Measurements from ENCODE around the gene TKT. TPM values are rescaled to one million over a fixed set of nuclear protein-coding genes. Genes with fewer than 3 reads are reported as not detected.

The TKT gene
- total and polyA plus RNA-seq, 2 of the 4 experiments (the other 2 are of a cell fraction), result 280 to 349 TPM

- Histone ChIP-seq H4K8ac (ENCODE audit: low read depth in 2 of 2, low read length in 2 of 2) (no peak overlapping the region), H2BK5ac (ENCODE audit: low read depth, low read length, poor library complexity, severe bottlenecking) (peak overlapping the region; percentile 65), H4K91ac (ENCODE audit: insufficient read depth, low read depth, low read length) (no peak overlapping the region), H3K27me3 (ENCODE audit: control insufficient read depth, insufficient read depth, low read length) (no peaks in the 10 kb centered on the region), H3K18ac (ENCODE audit: low read depth, low read length) (no peak overlapping the region), H2AFZ (replicated peaks; ENCODE audit: low read length, poor library complexity) (no peak overlapping the region), H2BK120ac (ENCODE audit: low read depth, low read length) (no peak overlapping the region), H3K23ac (ENCODE audit: low read depth, low read length) (no peak overlapping the region), H3K14ac (replicated peaks; ENCODE audit: low read depth, low read length) (no peak overlapping the region), H3K4me1 (ENCODE audit: control insufficient read depth, insufficient read depth, low read length) (peaks cover 13% of the 10 kb centered on the region), H3K9ac (ENCODE audit: low read depth, low read length) (no peak overlapping the region), H2BK15ac (ENCODE audit: low read depth, low read length) (no peak overlapping the region), H3K56ac (ENCODE audit: extremely low read depth, insufficient read depth, low read length) (no peak overlapping the region), H3K9me1 (ENCODE audit: insufficient read depth, low read length) (peaks cover 17% of the 10 kb centered on the region), H2AK9ac (replicated peaks; ENCODE audit: low read depth, low read length, poor library complexity) (peak overlapping the region; percentile 79), H3K79me1 (ENCODE audit: low read depth in 1 of 2, low read length in 2 of 2) (peaks cover 52 to 84% of the 10 kb centered on the region in 2 experiments), H3K27ac (ENCODE audit: insufficient read depth, low read length) (0 out of 2 replicates have a peak overlapping the region, but pooled peaks have one; percentile 4), H2BK20ac (ENCODE audit: low read depth, low read length) (no peak overlapping the region), H3K4me2 (ENCODE audit: low read depth, low read length) (no peak overlapping the region), H3K4me3 (ENCODE audit: insufficient read depth, low read depth, low read length) (no peak overlapping the region), H3K9me3 (ENCODE audit: control insufficient read depth, insufficient read depth, low read length) (no peaks in the 10 kb centered on the region), H4K20me1 (ENCODE audit: insufficient read depth, low read length) (peaks cover 18% of the 10 kb centered on the region), H4K5ac (ENCODE audit: low read depth, low read length) (no peak overlapping the region), H3K36me3 (ENCODE audit: control insufficient read depth, insufficient read depth, low read length) (peaks cover 93% of the 10 kb centered on the region), H3K4ac (ENCODE audit: low read depth, low read length) (no peak overlapping the region), H2AK5ac (ENCODE audit: low read depth, low read length) (no peak overlapping the region)
- no peak for DNase-seq
- in situ Hi-C loops (cut with MboI; ENCODE audit: low sequenced_read_pairs) (no loop called here), dilution Hi-C loops (cut with HindIII; ENCODE audit: low sequenced_read_pairs, unreplicated experiment) (no loop called here), intact Hi-C loops (cut with micrococcal nuclease) (no loop called here)
- no TSS peak for BruUV-seq (replicated peaks)
- POLR2A ChIA-PET (ENCODE audit: unreplicated experiment), result no interaction called here
- TF ChIP-seq CTCF (conservative IDR thresholded peaks at IDR 0.05; ENCODE audit: low read depth, low read length) (0 out of 2 replicates have a peak, but pooled peaks have one; percentile 13), BHLHE40 (IDR thresholded peaks at IDR 0.05; ENCODE audit: low read depth, low read length) (no peak), MAZ (IDR thresholded peaks at IDR 0.05; ENCODE audit: borderline replicate concordance, low read depth, low read length) (no peak), RAD21 (IDR thresholded peaks at IDR 0.05; ENCODE audit: low read length) (0 out of 2 replicates have a peak, but pooled peaks have one; percentile 11)
- no peak for ATAC-seq (ENCODE audit: low read depth)
- 61% methylated on average over 2 of the region's 13 CpGs; no CpG with 5 or more reads in 1 of the 2 experiments for WGBS, 2 experiments (ENCODE audit: extremely low coverage in 2 of 2, insufficient read length in 1 of 2)
- CTCF ChIA-PET, result no interaction called here
Observed at GRCh38 chr3:53231532-53232511, 24.0 kb downstream of the TKT start.

Data from IMR-90 (cell line).